Caco-2 (cell line): ENCODE data around the gene SHROOM4. TPM values are rescaled to one million over a fixed set of nuclear protein-coding genes. Genes with fewer than 3 reads are reported as not detected.

Source experiments
- BruUV-seq: library from RNA; stranded (reverse); fragments of 400-500 nt; replicated peaks from 2 replicates; lab custom pipeline; 2021; lab: Mats Ljungman, UMichigan
- CTCF ChIA-PET: fragments of 300-600 bp; sonication (Branson Sonifier 250); formaldehyde crosslinking; loops from one replicate; lab custom pipeline; 2022; ENCODE audit warnings: antibody characterized with exemption; lab: Charles Lee
- POLR2A ChIA-PET: fragments of 300-600 bp; sonication (Branson Sonifier 250); formaldehyde crosslinking; loops from one replicate; lab custom pipeline; 2022; ENCODE audit warnings: antibody characterized with exemption; lab: Charles Lee
- DNase-seq, 2 experiments: peaks; one replicate each; pipeline versions ENCODE4 v3.0.0 to v3.0.0-alpha.2; 2020 to 2022
- H3K27me3 ChIP-seq: replicated peaks from 2 replicates; pipeline ENCODE4 v1.6.0; 2011; ENCODE audit warnings: low read length; ENCODE audit not compliant: control insufficient read depth, insufficient read depth
- H3K36me3 ChIP-seq: 2 replicates; pipeline ENCODE4 v1.5.1; 2011; ENCODE audit warnings: low read length; ENCODE audit not compliant: control insufficient read depth, insufficient read depth
- H3K4me1 ChIP-seq: fragments of 250-450 bp; sonication (Bioruptor Pico); 2 replicates; pipeline ENCODE4 v1.5.1; 2020; ENCODE audit warnings: mild to moderate bottlenecking
- H3K4me3 ChIP-seq: 2 replicates; pipeline ENCODE4 v1.5.1; 2011; ENCODE audit warnings: low read depth, mild to moderate bottlenecking, control low read depth, low read length
- H3K9me3 ChIP-seq: fragments of 250-450 bp; sonication (Bioruptor Pico); 2 replicates; pipeline ENCODE4 v1.5.1; 2020; ENCODE audit warnings: mild to moderate bottlenecking, moderate library complexity
- H3K27ac Mint-ChIP-seq: one replicate; pipeline ENCODE4 v1.8.0; 2022; ENCODE audit warnings: mixed read lengths; ENCODE audit not compliant: unreplicated experiment
- H3K27me3 Mint-ChIP-seq: one replicate; pipeline ENCODE4 v1.8.0; 2022; ENCODE audit warnings: mixed read lengths; ENCODE audit not compliant: insufficient read depth, unreplicated experiment
- H3K36me3 Mint-ChIP-seq: one replicate; pipeline ENCODE4 v1.8.0; 2022; ENCODE audit warnings: mild to moderate bottlenecking, mixed read lengths; ENCODE audit not compliant: insufficient read depth, unreplicated experiment
- H3K4me1 Mint-ChIP-seq: one replicate; pipeline ENCODE4 v1.8.0; 2022; ENCODE audit warnings: low read depth, mixed read lengths; ENCODE audit not compliant: unreplicated experiment
- H3K4me3 Mint-ChIP-seq: one replicate; pipeline ENCODE4 v1.8.0; 2022; ENCODE audit warnings: mild to moderate bottlenecking, moderate library complexity, mixed read lengths; ENCODE audit not compliant: unreplicated experiment
- H3K9me3 Mint-ChIP-seq: one replicate; pipeline ENCODE4 v1.8.0; 2022; ENCODE audit warnings: mixed read lengths; ENCODE audit not compliant: unreplicated experiment
- CTCF ChIP-seq, 2 experiments: fragments of 200-600 bp in 1 of 2; IDR thresholded peaks; 1 replicate in 1 of 2; 2 replicates in 1 of 2; pipeline versions ENCODE4 v1.5.1 to v1.8.0; 2011 to 2022; ENCODE audit warnings: antibody characterized with exemption in 1 of 2, control low read depth in 1 of 2, inconsistent platforms in 1 of 2, low read depth in 1 of 2, low read length in 1 of 2, mild to moderate bottlenecking in 1 of 2, moderate library complexity in 1 of 2; ENCODE audit not compliant: insufficient read depth in 1 of 2, severe bottlenecking in 1 of 2, unreplicated experiment in 1 of 2
- intact Hi-C: fragments of 100-400 bp; cut with micrococcal nuclease; formaldehyde crosslinking; loops from one replicate; pipeline ENCODE4 v1.10.0; 2022; ENCODE audit not compliant: unreplicated experiment
- total RNA-seq: library from RNA; stranded (reverse); gene quantifications from 2 replicates; pipeline ENCODE4 v1.2.3, GENCODE V29; 2022

SHROOM4 gene
- total RNA-seq, 1 experiment from 2014 or later = 0.09 TPM

- H3K4me1 Mint-ChIP-seq = no peaks in the 10 kb centered on the region
- no peak overlapping the region for H3K4me3 ChIP-seq
- no peak for DNase-seq
- no peaks in the 10 kb centered on the region for H3K36me3 ChIP-seq
- TF ChIP-seq CTCF (IDR thresholded peaks at IDR 0.05; ENCODE audit: insufficient read depth in 1 of 2, low read depth in 1 of 2, low read length in 1 of 2, severe bottlenecking in 1 of 2, unreplicated experiment in 1 of 2) = no peak
- no peaks in the 10 kb centered on the region for H3K4me1 ChIP-seq
- H3K27ac Mint-ChIP-seq = no peak overlapping the region
- H3K36me3 Mint-ChIP-seq = no peaks in the 10 kb centered on the region
- intact Hi-C loops = no loop called here
- H3K9me3 ChIP-seq = no peaks in the 10 kb centered on the region
- BruUV-seq = no TSS peak
- peaks cover 7% of the 10 kb centered on the region for H3K27me3 Mint-ChIP-seq
- ChIA-PET POLR2A (no interaction called here), CTCF (no interaction called here)
- H3K4me3 Mint-ChIP-seq = no peak overlapping the region
- H3K27me3 ChIP-seq = no peaks in the 10 kb centered on the region
- no peaks in the 10 kb centered on the region for H3K9me3 Mint-ChIP-seq
Observed at GRCh38 chrX:50736656-50737055, 77.3 kb downstream of the SHROOM4 start.

DNA sequence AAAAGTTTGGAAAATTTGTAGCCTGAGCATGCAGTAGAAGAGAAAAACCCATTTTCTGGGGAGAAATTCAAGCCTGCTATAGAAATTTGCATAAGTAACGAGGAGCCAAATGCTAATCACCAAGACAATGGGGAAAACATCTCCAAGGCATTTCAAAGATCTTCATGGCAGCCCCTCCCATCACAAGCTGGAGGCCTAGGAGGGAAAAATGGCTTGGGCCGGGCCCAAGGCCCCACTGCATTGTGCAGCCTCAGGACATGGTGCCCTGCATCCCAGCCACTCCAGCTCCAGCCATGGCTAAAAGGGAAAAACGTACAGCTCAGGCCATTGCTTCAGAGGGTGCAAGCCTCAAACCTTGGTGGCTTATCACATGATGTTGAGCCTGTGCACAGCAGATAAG lies 87.7 kb downstream of the SHROOM4 start:
- no peaks in the 10 kb centered on the region for H3K36me3 ChIP-seq
- no TSS peak for BruUV-seq
- Mint-ChIP-seq H3K4me1 (no peaks in the 10 kb centered on the region), H3K4me3 (no peak overlapping the region), H3K27ac (no peak overlapping the region), H3K36me3 (no peaks in the 10 kb centered on the region), H3K9me3 (no peaks in the 10 kb centered on the region), H3K27me3 (peaks cover 3% of the 10 kb centered on the region)
- DNase-seq = no peak
- no peaks in the 10 kb centered on the region for H3K9me3 ChIP-seq
- no peak for TF ChIP-seq CTCF (IDR thresholded peaks at IDR 0.05; ENCODE audit: insufficient read depth in 1 of 2, low read depth in 1 of 2, low read length in 1 of 2, severe bottlenecking in 1 of 2, unreplicated experiment in 1 of 2)
- ChIA-PET CTCF (no interaction called here), POLR2A (no interaction called here)
- H3K4me3 ChIP-seq = no peak overlapping the region
- intact Hi-C loops = no loop called here
- no peaks in the 10 kb centered on the region for H3K27me3 ChIP-seq
- H3K4me1 ChIP-seq = peaks cover 12% of the 10 kb centered on the region

DNA sequence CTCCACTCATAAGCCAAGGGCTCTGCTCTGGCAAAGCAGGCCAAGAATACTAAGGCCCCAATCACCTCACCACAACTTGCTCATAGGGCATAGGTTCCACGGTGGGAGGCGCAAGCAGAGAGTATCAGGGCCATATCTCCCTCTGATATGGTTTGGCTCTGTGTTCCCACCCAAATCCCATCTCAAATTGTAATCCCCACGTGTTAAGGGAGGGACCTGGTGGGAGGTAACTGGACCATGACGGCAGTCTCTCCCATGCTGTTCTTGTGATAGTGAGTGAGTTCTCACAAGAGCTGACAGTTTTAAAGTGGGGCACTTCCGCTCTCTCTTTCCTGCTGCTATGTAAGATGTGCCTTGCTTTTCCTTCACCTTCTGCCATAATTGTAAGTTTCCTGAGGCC lies 88.7 kb downstream of the SHROOM4 start:
- CTCF ChIA-PET = no interaction called here
- no peak overlapping the region for H3K27ac Mint-ChIP-seq
- TF ChIP-seq CTCF (IDR thresholded peaks at IDR 0.05; ENCODE audit: insufficient read depth in 1 of 2, low read depth in 1 of 2, low read length in 1 of 2, severe bottlenecking in 1 of 2, unreplicated experiment in 1 of 2) = no peak
- Histone ChIP-seq H3K4me3 (no peak overlapping the region), H3K9me3 (no peaks in the 10 kb centered on the region), H3K27me3 (no peaks in the 10 kb centered on the region), H3K36me3 (no peaks in the 10 kb centered on the region), H3K4me1 (peaks cover 12% of the 10 kb centered on the region)
- intact Hi-C loops = no loop called here
- POLR2A ChIA-PET = no interaction called here
- no peaks in the 10 kb centered on the region for H3K9me3 Mint-ChIP-seq
- DNase-seq = no peak
- H3K36me3 Mint-ChIP-seq = no peaks in the 10 kb centered on the region
- H3K27me3 Mint-ChIP-seq = peaks cover 3% of the 10 kb centered on the region
- H3K4me3 Mint-ChIP-seq = no peak overlapping the region
- H3K4me1 Mint-ChIP-seq = no peaks in the 10 kb centered on the region
- no TSS peak for BruUV-seq
